GM23248 (cell line): ENCODE measurements around the gene GALNT18. TPM values are rescaled to one million over a fixed set of nuclear protein-coding genes. Genes with fewer than 3 reads are reported as not detected.

Experiments
- DNase-seq: peaks from one replicate; pipeline ENCODE4 v3.0.0-alpha.2; 2015
- H2AFZ ChIP-seq: fragments of 200-600 bp; sonication (generic); 2 replicates; pipeline ENCODE4 v1.6.1; 2016; ENCODE audit warnings: antibody characterized with exemption
- H3F3A ChIP-seq: fragments of 200-600 bp; sonication (generic); 2 replicates; pipeline ENCODE4 v1.6.1; 2016; ENCODE audit warnings: mild to moderate bottlenecking, antibody characterized with exemption, mixed run types; ENCODE audit not compliant: insufficient read depth
- H3K27ac ChIP-seq: fragments of 200-600 bp; sonication (generic); 2 replicates; pipeline ENCODE4 v1.5.1; 2016; ENCODE audit warnings: mild to moderate bottlenecking
- H3K27me3 ChIP-seq: fragments of 200-600 bp; sonication (generic); replicated peaks from 2 replicates; pipeline ENCODE4 v1.6.1; 2016; ENCODE audit warnings: mild to moderate bottlenecking; ENCODE audit not compliant: insufficient read depth
- H3K36me3 ChIP-seq: fragments of 200-600 bp; sonication (generic); 2 replicates; pipeline ENCODE4 v1.6.1; 2016; ENCODE audit warnings: low read depth, mild to moderate bottlenecking
- H3K4me1 ChIP-seq: fragments of 200-600 bp; sonication (generic); 2 replicates; pipeline ENCODE4 v1.6.1; 2016; ENCODE audit warnings: mild to moderate bottlenecking; ENCODE audit not compliant: insufficient read depth
- H3K4me2 ChIP-seq: fragments of 200-600 bp; sonication (generic); one replicate; pipeline ENCODE4 v1.6.1; 2016; ENCODE audit warnings: mild to moderate bottlenecking; ENCODE audit not compliant: unreplicated experiment
- H3K4me3 ChIP-seq: fragments of 200-600 bp; sonication (generic); 2 replicates; pipeline ENCODE4 v1.5.1; 2016; ENCODE audit warnings: mild to moderate bottlenecking
- H3K79me2 ChIP-seq: fragments of 200-600 bp; sonication (generic); 2 replicates; pipeline ENCODE4 v1.6.1; 2016; ENCODE audit warnings: mild to moderate bottlenecking; ENCODE audit not compliant: insufficient read depth
- H3K9ac ChIP-seq: fragments of 200-600 bp; sonication (generic); 2 replicates; pipeline ENCODE4 v1.6.1; 2016; ENCODE audit warnings: mild to moderate bottlenecking
- H3K9me2 ChIP-seq: fragments of 200-600 bp; sonication (generic); 2 replicates; pipeline ENCODE4 v1.6.1; 2016; ENCODE audit warnings: mixed run types, mild to moderate bottlenecking, moderate library complexity; ENCODE audit not compliant: insufficient read depth
- H3K9me3 ChIP-seq: fragments of 200-600 bp; sonication (generic); one replicate; pipeline ENCODE4 v1.6.1; 2017; ENCODE audit warnings: low read depth
- H4K20me1 ChIP-seq: fragments of 200-600 bp; sonication (generic); 2 replicates; pipeline ENCODE4 v1.6.0; 2016; ENCODE audit not compliant: insufficient read depth
- EZH2 ChIP-seq: fragments of 200-600 bp; sonication (generic); IDR thresholded peaks from 2 replicates; pipeline ENCODE4 v1.6.1; 2018; ENCODE audit warnings: antibody characterized with exemption, mild to moderate bottlenecking; ENCODE audit not compliant: insufficient read depth, poor library complexity, severe bottlenecking
- EZH2phosphoT487 ChIP-seq: fragments of 200-600 bp; sonication (generic); IDR thresholded peaks from 2 replicates; pipeline ENCODE4 v1.6.1; 2018; ENCODE audit warnings: antibody characterized with exemption, moderate library complexity, mild to moderate bottlenecking, low read depth; ENCODE audit not compliant: insufficient read depth
- WGBS, 2 experiments: methylation state at CpG; one replicate each; pipeline ENCODE4 v1.1.6; 2015 to 2017; ENCODE audit warnings: low lambda C conversion rate in 2 of 2, low coverage in 1 of 2; ENCODE audit errors: missing lambda C conversion rate in 2 of 2; 5-methylcytosine and 5-hydroxymethylcytosine counted together
- in situ Hi-C: fragments of 300-500 bp; cut with MboI; formaldehyde crosslinking; loops from 2 replicates; pipeline ENCODE4 v1.15.0; 2020
- polyA plus RNA-seq: library from polyadenylated mRNA; unstranded; fragments of >200 nt; fragmentation: Nextera tagmentation; extraction: Ambion mirVana; gene quantifications from 2 replicates; pipeline ENCODE4 v1.2.1, GENCODE V29; 2016
- total RNA-seq: library from RNA; depleted of rRNA; stranded (reverse); fragments of >200 nt; shearing (Covaris generic); gene quantifications from 2 replicates; pipeline ENCODE4 v1.2.3, GENCODE V29; 2014

Gene GALNT18
- total and polyA plus RNA-seq, 2 experiments from 2014 or later = 4.1 to 5.6 TPM

DNA sequence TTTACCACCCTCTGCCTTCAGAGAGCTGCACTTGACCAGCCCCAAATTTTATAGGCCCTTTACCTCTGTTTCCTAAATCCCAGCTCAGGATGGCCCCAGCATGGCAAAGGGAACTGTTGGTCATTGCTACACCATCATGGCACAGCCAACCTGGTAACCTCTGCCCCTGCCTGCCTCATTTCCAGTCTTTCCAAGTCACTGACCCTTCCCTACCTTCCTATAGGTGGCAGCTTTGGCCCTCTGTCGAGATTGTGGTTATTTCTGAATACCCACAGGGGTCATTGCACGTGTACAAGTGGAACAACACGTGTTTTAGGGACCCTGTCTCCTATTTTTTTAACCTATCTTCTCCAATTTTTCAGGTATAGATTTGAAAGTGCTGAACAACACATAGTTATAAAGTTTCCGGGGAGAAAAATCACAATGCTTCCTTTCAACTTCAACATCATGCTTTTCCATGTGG is 2.8 kb downstream of the GALNT18 start:
- in situ Hi-C loops = no loop called here
- H3K36me3 ChIP-seq = no peaks in the 10 kb centered on the region
- no peak overlapping the region for H3K4me2 ChIP-seq
- no peaks in the 10 kb centered on the region for H3F3A ChIP-seq
- DNase-seq = no peak
- no peaks in the 10 kb centered on the region for H3K79me2 ChIP-seq
- no peaks in the 10 kb centered on the region for H3K4me1 ChIP-seq
- no peaks in the 10 kb centered on the region for H3K9me2 ChIP-seq
- H3K9me3 ChIP-seq = no peaks in the 10 kb centered on the region
- H2AFZ ChIP-seq = no peak overlapping the region
- H3K27ac ChIP-seq = no peak overlapping the region
- no peak overlapping the region for H3K4me3 ChIP-seq
- no peaks in the 10 kb centered on the region; the same call in 1 of the 2 replicates for H3K27me3 ChIP-seq
- no peaks in the 10 kb centered on the region for H4K20me1 ChIP-seq
- TF ChIP-seq EZH2 (no peak), EZH2phosphoT487 (no peak)
- no peak overlapping the region for H3K9ac ChIP-seq
- 83 to 84% methylated on average over 4 of the region's 4 CpGs for WGBS, 2 experiments

DNA sequence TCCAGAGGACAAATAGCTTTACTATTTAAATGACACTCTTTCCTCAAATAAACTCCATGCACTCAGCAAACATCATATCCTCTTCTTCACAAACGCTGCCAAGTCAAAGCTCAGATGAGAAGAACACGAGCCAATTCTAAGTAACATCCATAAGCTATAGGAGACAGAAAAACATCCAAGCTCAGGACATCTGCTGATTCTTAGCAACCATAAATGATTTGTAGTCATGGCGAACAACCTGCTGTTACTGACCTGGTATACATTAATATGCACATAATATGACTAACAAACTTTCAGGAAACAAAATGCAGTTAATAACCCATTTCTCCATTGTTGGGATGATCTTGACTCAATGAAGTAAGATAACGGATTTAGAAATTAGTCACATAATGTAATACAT is 6.7 kb downstream of the GALNT18 start:
- H3K27ac ChIP-seq = no peak overlapping the region
- H2AFZ ChIP-seq = no peak overlapping the region
- no peak overlapping the region for H3K4me2 ChIP-seq
- no peaks in the 10 kb centered on the region for H3K4me1 ChIP-seq
- H3K9ac ChIP-seq = no peak overlapping the region
- no peak overlapping the region for H3K4me3 ChIP-seq
- no peak for TF ChIP-seq EZH2
- no peak for TF ChIP-seq EZH2phosphoT487
- H3K9me2 ChIP-seq = no peaks in the 10 kb centered on the region
- no peaks in the 10 kb centered on the region for H3K36me3 ChIP-seq
- H4K20me1 ChIP-seq = no peaks in the 10 kb centered on the region
- H3K79me2 ChIP-seq = no peaks in the 10 kb centered on the region
- in situ Hi-C loops = no loop called here
- DNase-seq = no peak
- no peaks in the 10 kb centered on the region for H3K9me3 ChIP-seq
- no peaks in the 10 kb centered on the region for H3K27me3 ChIP-seq
- 63 to 71% methylated on average over 4 of the region's 4 CpGs for WGBS, 2 experiments
- H3F3A ChIP-seq = no peaks in the 10 kb centered on the region

DNA sequence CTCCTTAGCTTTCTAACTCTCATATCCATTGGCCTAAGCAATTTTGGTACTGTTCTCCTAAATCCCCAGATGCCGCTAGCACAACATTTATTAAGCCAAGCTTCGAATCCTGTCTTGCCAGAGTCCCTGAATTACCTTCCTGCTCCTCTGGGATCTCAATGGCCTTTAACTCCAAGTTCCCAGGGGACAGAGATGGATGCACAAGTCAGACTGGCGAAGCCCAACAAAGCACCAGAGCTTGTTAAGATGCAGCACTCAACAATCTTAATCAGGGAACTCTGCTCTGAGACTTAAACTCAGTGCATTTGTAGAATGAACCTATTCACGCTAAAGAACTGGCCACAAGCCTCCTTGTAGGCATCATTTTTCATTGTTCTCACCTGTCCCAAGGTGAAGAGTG is 9.4 kb downstream of the GALNT18 start:
- H3K79me2 ChIP-seq = no peaks in the 10 kb centered on the region
- peaks cover 14% of the 10 kb centered on the region for H3K4me1 ChIP-seq
- no peak overlapping the region for H3K4me3 ChIP-seq
- no peaks in the 10 kb centered on the region for H4K20me1 ChIP-seq
- no peak for TF ChIP-seq EZH2
- no peak for TF ChIP-seq EZH2phosphoT487
- no peaks in the 10 kb centered on the region for H3K9me3 ChIP-seq
- no peak for DNase-seq
- no peaks in the 10 kb centered on the region for H3F3A ChIP-seq
- no peaks in the 10 kb centered on the region for H3K36me3 ChIP-seq
- in situ Hi-C loops = no loop called here
- no peak overlapping the region for H3K27ac ChIP-seq
- H3K9ac ChIP-seq = no peak overlapping the region
- WGBS, 2 experiments = 57 to 69% methylated on average over 4 of the region's 4 CpGs
- H3K27me3 ChIP-seq = no peaks in the 10 kb centered on the region
- H3K4me2 ChIP-seq = no peak overlapping the region
- H2AFZ ChIP-seq = no peak overlapping the region
- no peaks in the 10 kb centered on the region for H3K9me2 ChIP-seq

DNA sequence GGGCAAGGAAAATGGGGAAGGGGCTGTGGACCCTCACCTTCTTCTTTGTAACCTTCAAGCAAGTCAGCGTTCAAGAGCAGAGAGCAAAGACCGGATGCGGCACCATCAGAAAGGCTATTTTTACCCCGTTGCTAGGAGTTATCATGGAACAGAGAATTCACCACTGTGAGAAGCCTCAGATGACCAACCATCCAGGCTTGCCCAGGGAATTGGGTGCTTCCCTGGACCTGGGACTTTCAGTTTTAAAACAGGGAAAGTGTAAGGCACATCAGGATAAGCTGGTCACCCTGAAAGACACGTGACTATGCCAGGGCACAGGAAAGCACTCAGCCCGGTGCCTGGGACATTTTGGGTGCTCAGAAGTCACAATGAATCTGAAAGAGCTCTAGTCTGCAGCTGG is 10.4 kb downstream of the GALNT18 start:
- Histone ChIP-seq H3K4me3 (no peak overlapping the region), H3K9ac (no peak overlapping the region), H3F3A (no peaks in the 10 kb centered on the region), H3K79me2 (no peaks in the 10 kb centered on the region), H3K36me3 (no peaks in the 10 kb centered on the region), H2AFZ (no peak overlapping the region), H3K9me2 (no peaks in the 10 kb centered on the region), H3K27me3 (no peaks in the 10 kb centered on the region), H3K27ac (no peak overlapping the region), H3K9me3 (no peaks in the 10 kb centered on the region), H4K20me1 (no peaks in the 10 kb centered on the region), H3K4me1 (peaks cover 14% of the 10 kb centered on the region), H3K4me2 (no peak overlapping the region)
- 85 to 86% methylated on average over 6 of the region's 6 CpGs for WGBS, 2 experiments
- DNase-seq = no peak
- TF ChIP-seq EZH2phosphoT487 = no peak
- TF ChIP-seq EZH2 = no peak
- in situ Hi-C loops = no loop called here

DNA sequence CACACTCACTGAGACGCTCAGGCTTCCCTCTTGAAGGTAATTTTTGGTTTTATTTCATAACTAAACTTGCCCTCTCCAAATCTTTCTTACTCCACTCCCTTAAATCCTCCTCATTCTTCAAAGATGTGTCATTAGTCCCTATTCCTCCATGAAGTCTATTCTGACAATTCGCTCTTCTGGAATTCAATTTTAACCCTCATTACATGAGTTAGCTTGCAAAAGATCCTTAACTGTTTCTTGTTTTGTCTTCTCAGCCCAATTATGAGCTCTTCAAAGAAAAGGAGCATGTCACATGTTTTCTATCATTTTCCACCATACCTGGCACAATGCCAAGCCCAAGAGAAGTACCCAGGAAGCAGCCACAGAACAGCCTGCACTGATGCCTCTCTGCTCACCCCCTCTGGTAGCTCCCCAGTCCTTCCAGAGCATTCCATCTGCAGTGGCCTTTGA is 13.0 kb downstream of the GALNT18 start:
- in situ Hi-C loops = no loop called here
- Histone ChIP-seq H3K9ac (no peak overlapping the region), H2AFZ (no peak overlapping the region), H3K27ac (no peak overlapping the region), H3K79me2 (no peaks in the 10 kb centered on the region), H3K4me2 (peak overlapping the region; percentile 30), H3F3A (no peaks in the 10 kb centered on the region), H3K27me3 (no peaks in the 10 kb centered on the region), H4K20me1 (no peaks in the 10 kb centered on the region), H3K9me3 (no peaks in the 10 kb centered on the region), H3K4me1 (peaks cover 14% of the 10 kb centered on the region), H3K36me3 (no peaks in the 10 kb centered on the region), H3K9me2 (no peaks in the 10 kb centered on the region), H3K4me3 (no peak overlapping the region)
- DNase-seq = peak; percentile 63
- 34 to 43% methylated on average over 2 of the region's 2 CpGs for WGBS, 2 experiments
- TF ChIP-seq EZH2 = no peak
- TF ChIP-seq EZH2phosphoT487 = no peak
